NB4 (cell line): ENCODE results near the gene IRF9.

ENCODE experiments used
- DNase-seq: peaks from one replicate; pipeline ENCODE4 v3.0.0; 2010; ENCODE audit warnings: low read depth
- H3K4me3 ChIP-seq: one replicate; pipeline ENCODE4 v1.5.1; 2011; ENCODE audit warnings: mild to moderate bottlenecking, low read depth, low read length, moderate library complexity
- MAX ChIP-seq: IDR thresholded peaks from 2 replicates; pipeline ENCODE4 v1.6.1; 2011; ENCODE audit warnings: low read depth, low read length
- MYC ChIP-seq: IDR thresholded peaks from 2 replicates; pipeline ENCODE4 v1.6.1; 2011; ENCODE audit warnings: low read depth, low read length
- POLR2A ChIP-seq: IDR thresholded peaks from 2 replicates; pipeline ENCODE4 v1.6.1; 2011; ENCODE audit warnings: mild to moderate bottlenecking; ENCODE audit not compliant: insufficient read length; ENCODE audit errors: extremely low read depth
- TF ChIP-seq, protein P1 (sequence below): IDR thresholded peaks from one replicate; pipeline ENCODE4 v1.5.1; 2012; ENCODE audit warnings: low read depth, low read length

IRF9 gene

DNA sequence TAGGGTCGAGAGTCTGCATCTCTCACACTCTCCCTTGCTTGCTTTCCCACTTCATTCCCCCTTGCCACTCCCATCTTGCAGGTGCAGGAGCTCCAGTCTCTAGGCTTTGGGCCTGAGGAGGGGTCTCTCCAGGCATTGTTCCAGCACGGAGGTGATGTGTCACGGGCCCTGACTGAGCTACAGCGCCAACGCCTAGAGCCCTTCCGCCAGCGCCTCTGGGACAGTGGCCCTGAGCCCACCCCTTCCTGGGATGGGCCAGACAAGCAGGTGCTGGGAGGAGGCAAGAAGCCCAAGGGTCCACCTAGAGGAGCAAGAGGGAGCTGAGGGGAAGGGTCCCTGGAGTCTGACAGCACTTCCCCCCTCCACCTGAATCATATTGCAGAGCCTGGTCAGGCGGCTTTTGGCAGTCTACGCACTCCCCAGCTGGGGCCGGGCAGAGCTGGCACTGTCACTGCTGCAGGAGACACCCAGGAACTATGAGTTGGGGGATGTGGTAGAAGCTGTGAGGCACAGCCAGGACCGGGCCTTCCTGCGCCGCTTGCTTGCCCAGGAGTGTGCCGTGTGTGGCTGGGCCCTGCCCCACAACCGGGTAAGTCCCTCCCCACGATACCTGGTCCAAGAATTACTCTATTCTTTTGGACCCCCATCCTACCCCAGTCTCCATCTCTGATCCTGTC is 9.5 kb upstream of the IRF9 start:
- TF ChIP-seq POLR2A: no peak
- TF ChIP-seq MAX: no peak
- no peak for TF ChIP-seq MYC
- TF ChIP-seq, protein P1, sequence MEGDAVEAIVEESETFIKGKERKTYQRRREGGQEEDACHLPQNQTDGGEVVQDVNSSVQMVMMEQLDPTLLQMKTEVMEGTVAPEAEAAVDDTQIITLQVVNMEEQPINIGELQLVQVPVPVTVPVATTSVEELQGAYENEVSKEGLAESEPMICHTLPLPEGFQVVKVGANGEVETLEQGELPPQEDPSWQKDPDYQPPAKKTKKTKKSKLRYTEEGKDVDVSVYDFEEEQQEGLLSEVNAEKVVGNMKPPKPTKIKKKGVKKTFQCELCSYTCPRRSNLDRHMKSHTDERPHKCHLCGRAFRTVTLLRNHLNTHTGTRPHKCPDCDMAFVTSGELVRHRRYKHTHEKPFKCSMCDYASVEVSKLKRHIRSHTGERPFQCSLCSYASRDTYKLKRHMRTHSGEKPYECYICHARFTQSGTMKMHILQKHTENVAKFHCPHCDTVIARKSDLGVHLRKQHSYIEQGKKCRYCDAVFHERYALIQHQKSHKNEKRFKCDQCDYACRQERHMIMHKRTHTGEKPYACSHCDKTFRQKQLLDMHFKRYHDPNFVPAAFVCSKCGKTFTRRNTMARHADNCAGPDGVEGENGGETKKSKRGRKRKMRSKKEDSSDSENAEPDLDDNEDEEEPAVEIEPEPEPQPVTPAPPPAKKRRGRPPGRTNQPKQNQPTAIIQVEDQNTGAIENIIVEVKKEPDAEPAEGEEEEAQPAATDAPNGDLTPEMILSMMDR: no peak
- H3K4me3 ChIP-seq: no peak overlapping the region
- no peak for DNase-seq

DNA sequence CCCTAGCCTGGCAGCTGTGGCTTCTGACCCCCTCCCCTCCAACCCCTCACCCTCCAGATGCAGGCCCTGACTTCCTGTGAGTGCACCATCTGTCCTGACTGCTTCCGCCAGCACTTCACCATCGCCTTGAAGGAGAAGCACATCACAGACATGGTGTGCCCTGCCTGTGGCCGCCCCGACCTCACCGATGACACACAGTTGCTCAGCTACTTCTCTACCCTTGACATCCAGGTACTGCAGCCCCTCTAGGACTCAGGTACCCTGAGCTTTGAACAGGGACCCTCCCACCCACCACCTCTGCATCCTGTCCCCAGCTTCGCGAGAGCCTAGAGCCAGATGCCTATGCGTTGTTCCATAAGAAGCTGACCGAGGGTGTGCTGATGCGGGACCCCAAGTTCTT is 6.0 kb upstream of the IRF9 start:
- no peak overlapping the region for H3K4me3 ChIP-seq
- TF ChIP-seq MYC: no peak
- TF ChIP-seq, protein P1: no peak
- no peak for TF ChIP-seq MAX
- TF ChIP-seq POLR2A: no peak
- no peak for DNase-seq

DNA sequence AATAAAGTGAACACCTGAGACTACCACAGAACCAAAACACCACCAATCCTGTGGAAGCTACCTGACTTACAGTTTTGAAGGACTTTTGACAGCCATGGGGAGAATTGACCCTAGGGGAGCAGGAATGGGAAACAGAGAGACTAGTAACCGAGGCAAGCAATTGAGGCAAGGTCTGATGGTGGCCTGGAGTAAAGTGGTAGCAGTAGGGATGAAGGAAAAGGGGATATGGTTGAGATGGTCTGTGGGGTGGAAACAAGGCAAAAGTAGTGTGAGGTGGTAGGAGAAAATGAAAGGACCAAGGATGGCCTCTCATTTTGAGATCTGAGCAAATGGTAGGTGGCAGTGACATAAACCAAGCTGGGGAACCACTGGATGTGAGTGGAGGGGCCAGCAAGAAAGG is 4.2 kb upstream of the IRF9 start:
- no peak for DNase-seq
- TF ChIP-seq POLR2A: no peak
- TF ChIP-seq MYC: no peak
- TF ChIP-seq MAX: no peak
- TF ChIP-seq, protein P1: no peak
- no peak overlapping the region for H3K4me3 ChIP-seq

GRCh38 chr14:24157331-24157730 is 3.7 kb upstream of the IRF9 start:
- no peak overlapping the region for H3K4me3 ChIP-seq
- DNase-seq: no peak
- TF ChIP-seq MYC: no peak
- no peak for TF ChIP-seq POLR2A
- TF ChIP-seq, protein P1: no peak
- no peak for TF ChIP-seq MAX

- no peak overlapping the region for H3K4me3 ChIP-seq
- DNase-seq: no peak
- TF ChIP-seq, protein P1: no peak
- no peak for TF ChIP-seq MAX
- TF ChIP-seq POLR2A: no peak
- TF ChIP-seq MYC: no peak
Observed at GRCh38 chr14:24159777-24160498, 1.1 kb upstream of the IRF9 start.
